WTC11 (cell line): ENCODE results near the gene TMPRSS12. TPM values are rescaled to one million over a fixed set of nuclear protein-coding genes. Genes with fewer than 3 reads are reported as not detected.

Experiments
- ATAC-seq: fragments of 200-7000 bp; cut with Tn5 transposase; 2 replicates; pipeline ENCODE4 v1.10.0; 2021; ENCODE audit warnings: mild to moderate bottlenecking, moderate library complexity
- CTCF ChIA-PET: fragments of 300-600 bp; sonication (Branson Sonifier 250); formaldehyde crosslinking; loops from one replicate; lab custom pipeline; 2021; ENCODE audit warnings: antibody characterized with exemption; lab: Charles Lee
- POLR2A ChIA-PET: fragments of 350-600 bp; sonication (Branson Sonifier 250); formaldehyde crosslinking; loops from one replicate; lab custom pipeline; 2021; ENCODE audit warnings: antibody characterized with exemption; lab: Charles Lee
- DNase-seq: peaks from one replicate; pipeline ENCODE4 v3.0.0; 2021; ENCODE audit warnings: low spot score
- H3K27ac Mint-ChIP-seq: 2 replicates; pipeline ENCODE4 v1.8.0; 2021; ENCODE audit warnings: mixed read lengths
- H3K27me3 Mint-ChIP-seq: 2 replicates; pipeline ENCODE4 v1.8.0; 2021; ENCODE audit warnings: low read depth, mild to moderate bottlenecking, moderate library complexity, mixed read lengths
- H3K36me3 Mint-ChIP-seq: 2 replicates; pipeline ENCODE4 v1.8.0; 2021; ENCODE audit warnings: mixed read lengths
- H3K4me1 Mint-ChIP-seq: 2 replicates; pipeline ENCODE4 v1.8.0; 2022; ENCODE audit warnings: mixed read lengths
- H3K4me3 Mint-ChIP-seq: 2 replicates; pipeline ENCODE4 v1.8.0; 2021; ENCODE audit warnings: mild to moderate bottlenecking, moderate library complexity, mixed read lengths
- H3K9me3 Mint-ChIP-seq: 2 replicates; pipeline ENCODE4 v1.8.0; 2021; ENCODE audit warnings: mixed read lengths
- CBFB ChIP-seq: sonication (generic); formaldehyde crosslinking; IDR thresholded peaks from 2 replicates; pipeline ENCODE4 v1.8.1; 2022; ENCODE audit warnings: mild to moderate bottlenecking, low read depth, missing genetic modification reagents
- ETV6 ChIP-seq: sonication (generic); formaldehyde crosslinking; IDR thresholded peaks from 2 replicates; pipeline ENCODE4 v1.8.1; 2022; ENCODE audit warnings: mild to moderate bottlenecking, missing genetic modification reagents
- FOXJ3 ChIP-seq: sonication (generic); formaldehyde crosslinking; IDR thresholded peaks from 2 replicates; pipeline ENCODE4 v1.9.0; 2021; ENCODE audit warnings: missing genetic modification reagents, mild to moderate bottlenecking, borderline replicate concordance
- FOXP1 ChIP-seq: sonication (generic); formaldehyde crosslinking; IDR thresholded peaks from 2 replicates; pipeline ENCODE4 v1.8.0; 2022; ENCODE audit warnings: missing genetic modification reagents, mild to moderate bottlenecking, moderate library complexity, borderline replicate concordance
- GRHL2 ChIP-seq: fragments of 250-450 bp; sonication (Bioruptor Pico); IDR thresholded peaks from 2 replicates; pipeline ENCODE4 v1.8.0; 2022; ENCODE audit warnings: mild to moderate bottlenecking, moderate library complexity; ENCODE audit not compliant: insufficient replicate concordance, severe bottlenecking
- HMGA2 ChIP-seq: fragments of 250-450 bp; sonication (Bioruptor Pico); IDR thresholded peaks from 2 replicates; pipeline ENCODE4 v1.4.0; 2021; ENCODE audit warnings: mild to moderate bottlenecking, moderate library complexity
- JUN ChIP-seq: sonication (generic); formaldehyde crosslinking; IDR thresholded peaks from 2 replicates; pipeline ENCODE4 v1.8.0; 2023; ENCODE audit warnings: mild to moderate bottlenecking, missing genetic modification reagents
- MXD4 ChIP-seq: fragments of 250-450 bp; sonication (Bioruptor Pico); IDR thresholded peaks from 2 replicates; pipeline ENCODE4 v1.8.0; 2021; ENCODE audit warnings: mild to moderate bottlenecking, moderate library complexity, borderline replicate concordance
- MYBL2 ChIP-seq: sonication (generic); formaldehyde crosslinking; IDR thresholded peaks from 2 replicates; pipeline ENCODE4 v1.8.1; 2023; ENCODE audit warnings: mild to moderate bottlenecking, moderate library complexity, missing genetic modification reagents
- NFATC4 ChIP-seq: fragments of 250-450 bp; sonication (Bioruptor Pico); IDR thresholded peaks from 2 replicates; pipeline ENCODE4 v1.9.0; 2021; ENCODE audit warnings: mild to moderate bottlenecking
- RELA ChIP-seq: sonication (generic); formaldehyde crosslinking; IDR thresholded peaks from 2 replicates; pipeline ENCODE4 v1.8.1; 2022; ENCODE audit warnings: missing genetic modification reagents, mild to moderate bottlenecking, borderline replicate concordance
- SMAD3 ChIP-seq: sonication (generic); formaldehyde crosslinking; IDR thresholded peaks from 2 replicates; pipeline ENCODE4 v1.8.0; 2022; ENCODE audit warnings: missing genetic modification reagents, mild to moderate bottlenecking, borderline replicate concordance
- SOX15 ChIP-seq: fragments of 250-450 bp; sonication (Bioruptor Pico); IDR thresholded peaks from 2 replicates; pipeline ENCODE4 v1.9.0; 2021; ENCODE audit warnings: mild to moderate bottlenecking
- TEAD4 ChIP-seq: sonication (generic); formaldehyde crosslinking; IDR thresholded peaks from 2 replicates; pipeline ENCODE4 v1.8.0; 2022; ENCODE audit warnings: mild to moderate bottlenecking, missing genetic modification reagents
- ZNF317 ChIP-seq: sonication (generic); formaldehyde crosslinking; IDR thresholded peaks from 2 replicates; pipeline ENCODE4 v1.8.1; 2023; ENCODE audit warnings: low read depth, mild to moderate bottlenecking, moderate library complexity, missing genetic modification reagents, borderline replicate concordance
- total RNA-seq: library from RNA; stranded (reverse); gene quantifications from 3 replicates; pipeline ENCODE4 v1.2.3, GENCODE V29; 2021
- TF ChIP-seq, protein P1 (sequence below): sonication (generic); formaldehyde crosslinking; IDR thresholded peaks from 2 replicates; pipeline ENCODE4 v1.8.0; 2022; ENCODE audit warnings: mild to moderate bottlenecking, missing genetic modification reagents
- TF ChIP-seq, protein P2 (sequence below): fragments of 250-450 bp; sonication (Bioruptor Pico); IDR thresholded peaks from 2 replicates; pipeline ENCODE4 v1.9.0; 2021; ENCODE audit warnings: mild to moderate bottlenecking
- TF ChIP-seq, protein P3 (sequence below): sonication (generic); formaldehyde crosslinking; IDR thresholded peaks from 2 replicates; pipeline ENCODE4 v1.8.1; 2023; ENCODE audit warnings: mild to moderate bottlenecking, missing genetic modification reagents, moderate library complexity
- TF ChIP-seq, protein P4 (sequence below): sonication (generic); formaldehyde crosslinking; IDR thresholded peaks from 2 replicates; pipeline ENCODE4 v1.8.0; 2022; ENCODE audit warnings: missing genetic modification reagents
- TF ChIP-seq, protein P5 (sequence below): sonication (generic); formaldehyde crosslinking; IDR thresholded peaks from 2 replicates; pipeline ENCODE4 v1.8.1; 2022; ENCODE audit warnings: mild to moderate bottlenecking, moderate library complexity, missing genetic modification reagents

TMPRSS12 gene
- total RNA-seq, 1 experiment from 2014 or later = not detected

DNA sequence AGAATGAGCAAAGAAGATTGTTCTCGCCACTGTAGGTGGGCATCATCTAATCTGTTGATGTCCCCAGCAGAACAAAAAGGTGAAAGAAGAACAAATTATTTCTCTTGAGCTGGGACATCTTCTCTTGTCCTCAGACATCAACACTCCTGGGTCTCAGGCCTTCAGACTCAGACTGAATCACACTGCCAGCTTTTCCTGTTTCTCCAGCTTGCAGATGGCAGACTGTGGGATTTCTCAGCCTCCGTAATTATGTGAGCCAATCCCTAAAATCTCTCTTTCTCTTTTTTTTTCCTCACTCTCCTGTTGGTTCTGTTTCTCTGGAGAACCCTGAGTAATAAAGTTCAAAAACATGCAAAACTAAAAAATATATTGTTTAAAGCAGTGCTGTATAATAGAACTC, 3.7 kb upstream of the TMPRSS12 start (continued):
- no peak for TF ChIP-seq FOXJ3 (CRISPR knock-in tag)
- TF ChIP-seq JUN (CRISPR knock-in tag) = no peak
- TF ChIP-seq, protein P1, sequence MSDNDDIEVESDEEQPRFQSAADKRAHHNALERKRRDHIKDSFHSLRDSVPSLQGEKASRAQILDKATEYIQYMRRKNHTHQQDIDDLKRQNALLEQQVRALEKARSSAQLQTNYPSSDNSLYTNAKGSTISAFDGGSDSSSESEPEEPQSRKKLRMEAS (CRISPR knock-in tag) = no peak
- TF ChIP-seq GRHL2 (CRISPR knock-in tag) = no peak
- TF ChIP-seq, all 79 proteins: peak for 0

DNA sequence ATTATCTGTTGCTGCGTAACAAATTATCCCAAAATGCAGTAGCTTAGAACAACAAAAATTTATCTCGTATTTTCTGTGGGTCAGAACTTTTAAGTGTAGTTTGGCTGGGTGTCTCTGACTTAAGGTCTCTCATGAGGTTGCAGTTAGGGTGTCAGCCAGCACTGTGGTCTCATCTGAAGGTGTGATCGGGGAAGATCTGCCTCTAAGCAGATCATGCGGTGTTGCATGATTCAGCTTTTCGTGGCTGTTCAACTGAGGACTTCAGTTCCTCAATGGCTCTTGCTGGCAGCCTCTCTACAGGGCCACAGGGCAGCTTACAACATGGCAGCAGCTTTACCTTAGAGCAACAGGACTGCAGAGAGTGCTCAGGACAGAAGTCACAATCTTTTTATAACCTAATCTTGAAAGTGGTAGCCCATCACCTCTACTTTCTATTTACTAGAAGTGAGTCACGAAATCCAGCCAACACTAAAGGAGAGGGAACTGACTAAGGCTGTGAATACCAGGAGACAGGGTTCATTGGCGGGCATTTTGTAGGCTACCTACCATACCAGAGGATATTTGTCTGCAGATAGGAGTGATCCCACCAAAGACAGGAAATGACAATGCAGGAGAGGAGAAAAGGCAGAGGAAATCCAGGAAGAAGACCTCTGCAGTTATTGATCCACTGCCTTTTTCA, 1.8 kb upstream of the TMPRSS12 start:
- no peak overlapping the region for H3K27ac Mint-ChIP-seq
- H3K36me3 Mint-ChIP-seq = peaks cover 14% of the 10 kb centered on the region
- no peak overlapping the region for H3K4me3 Mint-ChIP-seq
- no peak for ATAC-seq
- H3K9me3 Mint-ChIP-seq = peaks cover 26% of the 10 kb centered on the region
- peaks cover 9% of the 10 kb centered on the region for H3K27me3 Mint-ChIP-seq
- ChIA-PET POLR2A (no interaction called here), CTCF (interaction anchor here (1.4 kb wide), 1 partner anchor 15 kb away, joined by 5 read pairs; no protein-coding TSS in a partner anchor)
- DNase-seq = no peak
- TF ChIP-seq RELA (no peak), HMGA2 (CRISPR knock-in tag) (no peak), ZNF317 (CRISPR knock-in tag) (no peak), CBFB (CRISPR knock-in tag) (no peak), SOX15 (CRISPR knock-in tag) (no peak)
- TF ChIP-seq, protein P2, sequence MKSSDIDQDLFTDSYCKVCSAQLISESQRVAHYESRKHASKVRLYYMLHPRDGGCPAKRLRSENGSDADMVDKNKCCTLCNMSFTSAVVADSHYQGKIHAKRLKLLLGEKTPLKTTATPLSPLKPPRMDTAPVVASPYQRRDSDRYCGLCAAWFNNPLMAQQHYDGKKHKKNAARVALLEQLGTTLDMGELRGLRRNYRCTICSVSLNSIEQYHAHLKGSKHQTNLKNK (CRISPR knock-in tag) = no peak
- TF ChIP-seq, protein P3, sequence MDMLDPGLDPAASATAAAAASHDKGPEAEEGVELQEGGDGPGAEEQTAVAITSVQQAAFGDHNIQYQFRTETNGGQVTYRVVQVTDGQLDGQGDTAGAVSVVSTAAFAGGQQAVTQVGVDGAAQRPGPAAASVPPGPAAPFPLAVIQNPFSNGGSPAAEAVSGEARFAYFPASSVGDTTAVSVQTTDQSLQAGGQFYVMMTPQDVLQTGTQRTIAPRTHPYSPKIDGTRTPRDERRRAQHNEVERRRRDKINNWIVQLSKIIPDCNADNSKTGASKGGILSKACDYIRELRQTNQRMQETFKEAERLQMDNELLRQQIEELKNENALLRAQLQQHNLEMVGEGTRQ (CRISPR knock-in tag) = no peak
- TF ChIP-seq, protein P4, sequence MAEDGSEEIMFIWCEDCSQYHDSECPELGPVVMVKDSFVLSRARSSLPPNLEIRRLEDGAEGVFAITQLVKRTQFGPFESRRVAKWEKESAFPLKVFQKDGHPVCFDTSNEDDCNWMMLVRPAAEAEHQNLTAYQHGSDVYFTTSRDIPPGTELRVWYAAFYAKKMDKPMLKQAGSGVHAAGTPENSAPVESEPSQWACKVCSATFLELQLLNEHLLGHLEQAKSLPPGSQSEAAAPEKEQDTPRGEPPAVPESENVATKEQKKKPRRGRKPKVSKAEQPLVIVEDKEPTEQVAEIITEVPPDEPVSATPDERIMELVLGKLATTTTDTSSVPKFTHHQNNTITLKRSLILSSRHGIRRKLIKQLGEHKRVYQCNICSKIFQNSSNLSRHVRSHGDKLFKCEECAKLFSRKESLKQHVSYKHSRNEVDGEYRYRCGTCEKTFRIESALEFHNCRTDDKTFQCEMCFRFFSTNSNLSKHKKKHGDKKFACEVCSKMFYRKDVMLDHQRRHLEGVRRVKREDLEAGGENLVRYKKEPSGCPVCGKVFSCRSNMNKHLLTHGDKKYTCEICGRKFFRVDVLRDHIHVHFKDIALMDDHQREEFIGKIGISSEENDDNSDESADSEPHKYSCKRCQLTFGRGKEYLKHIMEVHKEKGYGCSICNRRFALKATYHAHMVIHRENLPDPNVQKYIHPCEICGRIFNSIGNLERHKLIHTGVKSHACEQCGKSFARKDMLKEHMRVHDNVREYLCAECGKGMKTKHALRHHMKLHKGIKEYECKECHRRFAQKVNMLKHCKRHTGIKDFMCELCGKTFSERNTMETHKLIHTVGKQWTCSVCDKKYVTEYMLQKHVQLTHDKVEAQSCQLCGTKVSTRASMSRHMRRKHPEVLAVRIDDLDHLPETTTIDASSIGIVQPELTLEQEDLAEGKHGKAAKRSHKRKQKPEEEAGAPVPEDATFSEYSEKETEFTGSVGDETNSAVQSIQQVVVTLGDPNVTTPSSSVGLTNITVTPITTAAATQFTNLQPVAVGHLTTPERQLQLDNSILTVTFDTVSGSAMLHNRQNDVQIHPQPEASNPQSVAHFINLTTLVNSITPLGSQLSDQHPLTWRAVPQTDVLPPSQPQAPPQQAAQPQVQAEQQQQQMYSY (CRISPR knock-in tag) = no peak
- H3K4me1 Mint-ChIP-seq = peaks cover 4% of the 10 kb centered on the region

DNA sequence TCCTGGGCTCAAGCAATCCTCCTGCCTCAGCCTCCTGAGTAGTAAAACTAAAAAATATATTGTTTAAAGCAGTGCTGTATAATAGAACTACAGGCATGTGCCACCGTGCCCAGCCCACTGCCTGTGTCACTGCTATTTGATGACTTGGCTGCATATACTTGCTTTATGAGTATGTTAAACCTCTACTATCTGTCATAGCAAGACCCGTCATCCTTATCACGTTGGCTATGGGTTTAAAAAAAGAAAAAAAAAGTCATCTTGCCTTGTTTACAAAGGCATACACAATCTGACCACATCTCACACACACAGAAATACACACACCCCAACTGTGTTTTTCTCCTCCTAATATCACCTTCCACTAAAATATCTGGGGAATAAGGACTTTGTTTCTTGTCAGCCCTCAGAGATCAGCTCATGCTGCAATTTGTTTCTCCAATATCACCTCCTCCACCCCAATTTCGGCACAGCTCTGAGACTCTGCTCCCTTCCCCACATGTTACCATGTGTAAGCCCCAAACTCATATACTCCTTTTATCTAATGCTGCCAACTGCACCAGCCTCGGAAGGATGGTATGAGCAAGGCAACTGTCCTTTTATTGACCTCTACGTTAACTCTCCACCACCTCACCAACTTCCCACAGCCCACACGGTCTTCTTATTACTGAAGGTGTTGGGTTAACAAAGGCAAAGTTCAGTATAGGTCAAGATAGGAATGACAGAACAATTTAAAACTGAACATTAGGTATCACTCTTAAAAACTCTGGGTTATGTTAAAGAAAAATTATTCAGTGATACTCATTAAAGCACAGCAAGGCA, 802 bp upstream of the TMPRSS12 start:
- POLR2A ChIA-PET = interaction anchor here (0.5 to 0.6 kb wide), 2 partner anchors 11 to 242 kb away, joined by 3 to 5 read pairs; no protein-coding TSS in a partner anchor

More for the DNA sequence above, 802 bp upstream of the TMPRSS12 start:
- CTCF ChIA-PET = interaction anchor here (1.0 kb wide), 3 partner anchors 17 to 186 kb away, joined by 5 to 7 read pairs (median 6); no protein-coding TSS in a partner anchor
- ATAC-seq (no peak), DNase-seq (no peak)
- peak overlapping the region; percentile 60; the same call in 1 of the 2 replicates for H3K4me3 Mint-ChIP-seq
- peak overlapping the region; percentile 48; the same call in 1 of the 2 replicates for H3K27ac Mint-ChIP-seq
- peaks cover 9% of the 10 kb centered on the region for H3K27me3 Mint-ChIP-seq
- H3K4me1 Mint-ChIP-seq = peaks cover 4% of the 10 kb centered on the region
- H3K36me3 Mint-ChIP-seq = peaks cover 14% of the 10 kb centered on the region
- peaks cover 23% of the 10 kb centered on the region for H3K9me3 Mint-ChIP-seq
- TF ChIP-seq MXD4 (CRISPR knock-in tag) (no peak), MYBL2 (no peak), FOXP1 (CRISPR knock-in tag) (no peak), RELA (no peak), TEAD4 (CRISPR knock-in tag) (no peak), SMAD3 (CRISPR knock-in tag) (no peak), NFATC4 (no peak), ETV6 (CRISPR knock-in tag) (no peak), GRHL2 (CRISPR knock-in tag) (no peak)
- TF ChIP-seq, protein P5, sequence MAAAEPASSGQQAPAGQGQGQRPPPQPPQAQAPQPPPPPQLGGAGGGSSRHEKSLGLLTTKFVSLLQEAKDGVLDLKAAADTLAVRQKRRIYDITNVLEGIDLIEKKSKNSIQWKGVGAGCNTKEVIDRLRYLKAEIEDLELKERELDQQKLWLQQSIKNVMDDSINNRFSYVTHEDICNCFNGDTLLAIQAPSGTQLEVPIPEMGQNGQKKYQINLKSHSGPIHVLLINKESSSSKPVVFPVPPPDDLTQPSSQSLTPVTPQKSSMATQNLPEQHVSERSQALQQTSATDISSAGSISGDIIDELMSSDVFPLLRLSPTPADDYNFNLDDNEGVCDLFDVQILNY (CRISPR knock-in tag) = no peak
